H1 (cell line): ENCODE data around the gene PIEZO1. TPM values are rescaled to one million over a fixed set of nuclear protein-coding genes. Genes with fewer than 3 reads are reported as not detected.
A peak's percentile ranks its signal among the peaks of the same experiment; 100 is the strongest.

ENCODE experiments used
- CTCF ChIA-PET: fragments of 300-600 bp; sonication (Branson Sonifier 250); formaldehyde crosslinking; loops from one replicate; lab custom pipeline; 2021; ENCODE audit not compliant: partially characterized antibody; lab: Charles Lee
- POLR2A ChIA-PET: fragments of 300-600 bp; sonication (Branson Sonifier 250); formaldehyde crosslinking; loops from one replicate; lab custom pipeline; 2021; ENCODE audit warnings: inconsistent platforms; ENCODE audit not compliant: partially characterized antibody; lab: Charles Lee
- DNase-seq, 2 experiments: peaks; one replicate each; pipeline versions ENCODE4 v3.0.0 to v3.0.0-alpha.2; 2010 to 2022; ENCODE audit warnings: low spot score in 2 of 2, low read depth in 1 of 2, mixed read lengths in 1 of 2
- FAIRE-seq: peaks from 2 replicates; lab custom pipeline; 2011; peaks lifted over from hg19 to GRCh38; lab: Jason Lieb, UNC
- H2AFZ ChIP-seq: 2 replicates; pipeline ENCODE4 v1.8.1; 2012; ENCODE audit warnings: low read length, inconsistent platforms
- H2AK5ac ChIP-seq: 2 replicates; pipeline ENCODE4 v1.6.1; 2013; ENCODE audit warnings: low read depth, low read length
- H2BK120ac ChIP-seq: replicated peaks from 2 replicates; pipeline ENCODE3; 2013; ENCODE audit warnings: low read depth, low read length, inconsistent platforms
- H2BK12ac ChIP-seq: 2 replicates; pipeline ENCODE4 v1.6.1; 2013; ENCODE audit warnings: low read depth, low read length
- H2BK15ac ChIP-seq: 2 replicates; pipeline ENCODE4 v1.6.1; 2013; ENCODE audit warnings: low read length
- H2BK20ac ChIP-seq: 2 replicates; pipeline ENCODE4 v1.6.1; 2013; ENCODE audit warnings: low read length
- H2BK5ac ChIP-seq: 2 replicates; pipeline ENCODE4 v1.6.1; 2013; ENCODE audit warnings: low read depth, low read length
- H3K14ac ChIP-seq: 2 replicates; pipeline ENCODE4 v1.6.1; 2013; ENCODE audit warnings: inconsistent platforms; ENCODE audit not compliant: insufficient read length
- H3K18ac ChIP-seq: 2 replicates; pipeline ENCODE4 v1.6.1; 2013; ENCODE audit warnings: low read length; ENCODE audit errors: extremely low read depth
- H3K23ac ChIP-seq: 2 replicates; pipeline ENCODE4 v1.6.1; 2013; ENCODE audit warnings: inconsistent platforms; ENCODE audit not compliant: insufficient read length
- H3K23me2 ChIP-seq: 2 replicates; pipeline ENCODE4 v1.6.1; 2013; ENCODE audit warnings: low read depth, low read length
- H3K27ac ChIP-seq: 2 replicates; pipeline ENCODE4 v1.6.1; 2011; ENCODE audit warnings: low read depth, low read length, inconsistent platforms
- H3K27me3 ChIP-seq, 4 experiments: replicated peaks in 1 of 4; 1 replicate in 1 of 4; 2 replicates in 3 of 4; pipeline versions ENCODE4 v1.6.1 to v1.8.1; 2011 to 2013; ENCODE audit warnings: low read length in 3 of 4, mild to moderate bottlenecking in 3 of 4, inconsistent platforms in 2 of 4, mixed read lengths in 2 of 4, moderate library complexity in 1 of 4; ENCODE audit not compliant: control insufficient read depth in 3 of 4, insufficient read depth in 3 of 4; ENCODE audit errors: extremely low read depth in 1 of 4
- H3K36me3 ChIP-seq, 4 experiments: 2 replicates each; pipeline versions ENCODE4 v1.6.1 to v1.8.1; 2011 to 2013; ENCODE audit warnings: mild to moderate bottlenecking in 4 of 4, low read length in 3 of 4, moderate library complexity in 2 of 4, control low read depth in 1 of 4, inconsistent platforms in 1 of 4; ENCODE audit not compliant: insufficient read depth in 4 of 4, control insufficient read depth in 2 of 4
- H3K4ac ChIP-seq: replicated peaks from 2 replicates; pipeline ENCODE3; 2013; ENCODE audit warnings: low read length, low read depth, mixed read lengths, inconsistent platforms; ENCODE audit not compliant: insufficient read length
- H3K4me1 ChIP-seq, 4 experiments: replicated peaks in 1 of 4; 1 replicate in 1 of 4; 2 replicates in 3 of 4; pipeline versions ENCODE4 v1.6.1 to v1.8.1; 2011 to 2013; ENCODE audit warnings: low read length in 3 of 4, inconsistent platforms in 2 of 4, mixed read lengths in 1 of 4; ENCODE audit not compliant: insufficient read depth in 4 of 4, control insufficient read depth in 3 of 4
- H3K4me2 ChIP-seq, 2 experiments: 2 replicates each; pipeline versions ENCODE4 v1.6.1 to v1.8.1; 2011 to 2013; ENCODE audit warnings: low read depth in 2 of 2, low read length in 2 of 2, control low read depth in 1 of 2, inconsistent platforms in 1 of 2, mild to moderate bottlenecking in 1 of 2; ENCODE audit not compliant: insufficient read depth in 1 of 2
- H3K4me3 ChIP-seq, 4 experiments: fragments of 200-600, 300-600 bp in 1 of 4; sonication (generic), shearing (Covaris generic), sonication (Bioruptor Twin) in 1 of 4; 2 replicates each; pipeline versions ENCODE4 v1.5.1 to v1.8.1; 2011 to 2016; ENCODE audit warnings: low read length in 4 of 4, low read depth in 3 of 4, control low read depth in 2 of 4, inconsistent platforms in 2 of 4, mild to moderate bottlenecking in 2 of 4, mixed read lengths in 1 of 4, moderate library complexity in 1 of 4; ENCODE audit not compliant: insufficient read depth in 2 of 4; ENCODE audit errors: extremely low read depth in 1 of 4
- H3K56ac ChIP-seq: replicated peaks from 2 replicates; pipeline ENCODE3; 2013; ENCODE audit warnings: low read depth, mild to moderate bottlenecking, mixed read lengths, low read length, inconsistent platforms; ENCODE audit not compliant: insufficient read length
- H3K79me1 ChIP-seq: 2 replicates; pipeline ENCODE4 v1.6.1; 2013; ENCODE audit warnings: low read depth, low read length, control low read depth
- H3K79me2 ChIP-seq, 2 experiments: 2 replicates each; pipeline versions ENCODE4 v1.6.1 to v1.8.1; 2012 to 2013; ENCODE audit warnings: low read length in 2 of 2, mild to moderate bottlenecking in 2 of 2, inconsistent platforms in 1 of 2; ENCODE audit not compliant: insufficient read depth in 2 of 2, control insufficient read depth in 1 of 2
- H3K9ac ChIP-seq, 4 experiments: replicated peaks in 1 of 4; 1 replicate in 1 of 4; 2 replicates in 3 of 4; pipeline versions ENCODE4 v1.6.1 to v1.8.1; 2011 to 2013; ENCODE audit warnings: low read depth in 3 of 4, low read length in 3 of 4, control low read depth in 2 of 4, mild to moderate bottlenecking in 2 of 4, moderate library complexity in 2 of 4, inconsistent platforms in 1 of 4; ENCODE audit errors: extremely low read depth in 1 of 4
- H3K9me3 ChIP-seq, 2 experiments: 2 replicates each; pipeline versions ENCODE4 v1.6.1 to v1.8.1; 2012 to 2013; ENCODE audit warnings: mild to moderate bottlenecking in 2 of 2, moderate library complexity in 2 of 2, control low read depth in 1 of 2, inconsistent platforms in 1 of 2, low read depth in 1 of 2, low read length in 1 of 2, mixed read lengths in 1 of 2; ENCODE audit not compliant: insufficient read depth in 2 of 2
- H4K20me1 ChIP-seq, 2 experiments: replicated peaks in 1 of 2; 2 replicates each; pipeline versions ENCODE3 to v1.8.1; 2011 to 2013; ENCODE audit warnings: inconsistent platforms in 2 of 2, low read length in 2 of 2, mild to moderate bottlenecking in 1 of 2; ENCODE audit not compliant: insufficient read depth in 2 of 2, control insufficient read depth in 1 of 2
- H4K5ac ChIP-seq: 2 replicates; pipeline ENCODE4 v1.6.1; 2013; ENCODE audit warnings: low read length, low read depth, mixed read lengths, inconsistent platforms; ENCODE audit not compliant: insufficient read length
- H4K8ac ChIP-seq: 2 replicates; pipeline ENCODE4 v1.8.0; 2013; ENCODE audit warnings: mild to moderate bottlenecking, moderate library complexity, low read length, inconsistent platforms; ENCODE audit not compliant: insufficient read depth; ENCODE audit errors: extremely low read depth
- H4K91ac ChIP-seq: replicated peaks from 2 replicates; pipeline ENCODE3; 2013; ENCODE audit warnings: low read length, mixed read lengths, inconsistent platforms; ENCODE audit not compliant: insufficient read length
- ASH2L ChIP-seq: fragments of 200-600, 300-600 bp; sonication (generic); IDR thresholded peaks from one replicate; pipeline ENCODE4 v1.7.1; 2017; ENCODE audit warnings: low read length
- BACH1 ChIP-seq: IDR thresholded peaks from 2 replicates; pipeline ENCODE4 v1.6.1; 2012; ENCODE audit warnings: low read length, improper control_type of control experiment
- BRCA1 ChIP-seq: IDR thresholded peaks from 2 replicates; pipeline ENCODE4 v1.6.1; 2012; ENCODE audit warnings: low read depth, low read length, improper control_type of control experiment
- CBX5 ChIP-seq: fragments of 300-800, 300-1000 bp; sonication (generic); IDR thresholded peaks from 2 replicates; pipeline ENCODE4 v1.7.1; 2016; ENCODE audit warnings: antibody characterized with exemption, low read length, low read depth
- HDAC2 ChIP-seq, 2 experiments: fragments of 300-600 bp in 1 of 2; sonication (generic) in 1 of 2; IDR thresholded peaks; 2 replicates each; pipeline ENCODE4 v1.6.1; 2011 to 2012; ENCODE audit warnings: low read depth in 2 of 2, low read length in 2 of 2, mild to moderate bottlenecking in 2 of 2, moderate library complexity in 2 of 2, borderline replicate concordance in 1 of 2, inconsistent platforms in 1 of 2
- NRF1 ChIP-seq: IDR thresholded peaks from 2 replicates; pipeline ENCODE4 v1.6.1; 2011; ENCODE audit warnings: mild to moderate bottlenecking, low read depth, low read length, improper control_type of control experiment
- POU5F1 ChIP-seq: IDR thresholded peaks from 2 replicates; pipeline ENCODE4 v1.6.1; 2011; ENCODE audit warnings: low read depth, mild to moderate bottlenecking, low read length, moderate library complexity
- RAD21 ChIP-seq, 2 experiments: IDR thresholded peaks in 1 of 2; conservative IDR thresholded peaks in 1 of 2; 2 replicates each; pipeline ENCODE4 v1.6.1; 2011; ENCODE audit warnings: low read depth in 2 of 2, low read length in 2 of 2, improper control_type of control experiment in 1 of 2, inconsistent platforms in 1 of 2, mild to moderate bottlenecking in 1 of 2, moderate library complexity in 1 of 2
- RNF2 ChIP-seq: fragments of 200-900, 300-1000 bp; sonication (generic); IDR thresholded peaks from 2 replicates; pipeline ENCODE4 v1.7.1; 2016; ENCODE audit warnings: borderline replicate concordance, low read depth, mild to moderate bottlenecking, antibody characterized with exemption, low read length; ENCODE audit not compliant: poor library complexity, severe bottlenecking; ENCODE audit errors: missing control alignments
- SP1 ChIP-seq: IDR thresholded peaks from 2 replicates; pipeline ENCODE4 v1.6.1; 2011; ENCODE audit warnings: low read depth, low read length
- YY1 ChIP-seq: IDR thresholded peaks from 2 replicates; pipeline ENCODE4 v1.6.1; 2011; ENCODE audit warnings: low read depth, mild to moderate bottlenecking, low read length
- ZNF274 ChIP-seq: IDR thresholded peaks from 2 replicates; pipeline ENCODE4 v1.7.0; 2012; ENCODE audit warnings: low read length, borderline replicate concordance; ENCODE audit errors: extremely low read depth
- WGBS, 2 experiments: shearing (Covaris generic) in 1 of 2; methylation state at CpG; one replicate each; pipeline versions ENCODE4 v1.1.6 to v1.1.7; 2013 to 2015; ENCODE audit warnings: low lambda C conversion rate in 2 of 2, mixed read lengths in 2 of 2, inconsistent platforms in 1 of 2, low coverage in 1 of 2, missing lambda C conversion rate in 1 of 2; ENCODE audit not compliant: insufficient replicate concordance in 2 of 2, insufficient coverage in 1 of 2, insufficient read length in 1 of 2; ENCODE audit errors: extremely low coverage in 1 of 2, missing lambda C conversion rate in 1 of 2; 5-methylcytosine and 5-hydroxymethylcytosine counted together
- polyA plus RNA-seq, 7 experiments: library from polyadenylated mRNA; depleted of rRNA in 3 of 7; stranded (reverse) in 5 of 7; unstranded in 2 of 7; fragments of >200 nt in 5 of 7; fragments of 200-250 nt in 2 of 7; gene quantifications; 1 replicate in 5 of 7; 2 replicates in 1 of 7; 4 replicates in 1 of 7; pipeline versions ENCODE4 v1.2.1 to v1.2.3, GENCODE V29; 2011 to 2013; ENCODE audit warnings: missing spikeins in 2 of 7, mixed read lengths in 2 of 7
- total RNA-seq: library from RNA; stranded (reverse); fragmentation: NEBNext Ultra II Directional; extraction: Animal tissue kit (Norgen Biotek cat#: 25700); gene quantifications from 2 replicates; pipeline ENCODE4 v1.2.1, GENCODE V29; 2021

The PIEZO1 gene
- total and polyA plus RNA-seq, 2 of the 8 experiments (the other 6 are each of a cell fraction or from before 2014, with no cell fraction given), result 42.3 to 67.5 TPM

- Histone ChIP-seq H3K79me2 (no peaks in the 10 kb centered on the region), H3K9ac (no peak overlapping the region), H2AFZ (no peak overlapping the region), H3K4me2 (no peak overlapping the region), H3K18ac (no peak overlapping the region), H3K23ac (no peak overlapping the region), H2BK12ac (no peak overlapping the region), H4K5ac (no peak overlapping the region), H2AK5ac (no peak overlapping the region), H4K20me1 (peaks cover 0 to 2% of the 10 kb centered on the region in 2 experiments), H3K4me3 (no peak overlapping the region), H2BK5ac (no peak overlapping the region), H3K27ac (no peak overlapping the region), H3K36me3 (no peaks in the 10 kb centered on the region), H3K14ac (no peak overlapping the region), H4K91ac (no peak overlapping the region), H3K4ac (no peak overlapping the region), H3K79me1 (no peaks in the 10 kb centered on the region), H2BK20ac (0 out of 2 replicates have a peak overlapping the region, but pooled peaks have one; percentile 48), H4K8ac (no peak overlapping the region), H3K56ac (no peak overlapping the region), H2BK120ac (no peak overlapping the region), H2BK15ac (no peak overlapping the region), H3K23me2 (peaks cover 6% of the 10 kb centered on the region; the same call in 1 of the 2 replicates), H3K9me3 (no peaks in the 10 kb centered on the region), H3K4me1 (peaks cover 0 to 5% (median 1%) of the 10 kb centered on the region in 4 experiments; a peak in 2 of 7 replicates), H3K27me3 (peaks cover 0 to 2% (median 0%) of the 10 kb centered on the region in 4 experiments; a peak in 1 of 7 replicates)
- TF ChIP-seq CBX5, result no peak
- TF ChIP-seq BACH1, result no peak
- no peak for TF ChIP-seq BRCA1
- TF ChIP-seq RAD21 (IDR thresholded peaks at IDR 0.05 in 1 of 2, conservative IDR thresholded peaks at IDR 0.05 in 1 of 2; ENCODE audit: low read depth in 2 of 2, low read length in 2 of 2), result no peak
- TF ChIP-seq HDAC2 (IDR thresholded peaks at IDR 0.05; ENCODE audit: borderline replicate concordance in 1 of 2, low read depth in 2 of 2, low read length in 2 of 2), result no peak
- TF ChIP-seq POU5F1, result no peak
- no peak for TF ChIP-seq ASH2L
- TF ChIP-seq SP1, result no peak
- no peak for TF ChIP-seq NRF1
- TF ChIP-seq YY1, result no peak
- no peak for TF ChIP-seq RNF2
- no peak for TF ChIP-seq ZNF274
- CTCF ChIA-PET, result interaction anchor here (0.6 to 2.8 kb wide), 15 partner anchors 9 to 1725 kb away, joined by 3 to 33 read pairs (median 4); partner anchors contain the start of gene MVD
- POLR2A ChIA-PET, result interaction anchor here (1.1 to 2.7 kb wide), 3 partner anchors 8 to 18 kb away, joined by 3 to 9 read pairs (median 3); partner anchors contain the start of gene MVD
- no peak for DNase-seq
- 89% methylated on average over 5 of the region's 5 CpGs; no CpG with 5 or more reads in 1 of the 2 experiments for WGBS, 2 experiments
- no peak for FAIRE-seq
Measured at GRCh38 chr16:88680554-88681083, 104.4 kb downstream of the PIEZO1 start.
